Measurements from ENCODE around the gene VPS13D.

DNA sequence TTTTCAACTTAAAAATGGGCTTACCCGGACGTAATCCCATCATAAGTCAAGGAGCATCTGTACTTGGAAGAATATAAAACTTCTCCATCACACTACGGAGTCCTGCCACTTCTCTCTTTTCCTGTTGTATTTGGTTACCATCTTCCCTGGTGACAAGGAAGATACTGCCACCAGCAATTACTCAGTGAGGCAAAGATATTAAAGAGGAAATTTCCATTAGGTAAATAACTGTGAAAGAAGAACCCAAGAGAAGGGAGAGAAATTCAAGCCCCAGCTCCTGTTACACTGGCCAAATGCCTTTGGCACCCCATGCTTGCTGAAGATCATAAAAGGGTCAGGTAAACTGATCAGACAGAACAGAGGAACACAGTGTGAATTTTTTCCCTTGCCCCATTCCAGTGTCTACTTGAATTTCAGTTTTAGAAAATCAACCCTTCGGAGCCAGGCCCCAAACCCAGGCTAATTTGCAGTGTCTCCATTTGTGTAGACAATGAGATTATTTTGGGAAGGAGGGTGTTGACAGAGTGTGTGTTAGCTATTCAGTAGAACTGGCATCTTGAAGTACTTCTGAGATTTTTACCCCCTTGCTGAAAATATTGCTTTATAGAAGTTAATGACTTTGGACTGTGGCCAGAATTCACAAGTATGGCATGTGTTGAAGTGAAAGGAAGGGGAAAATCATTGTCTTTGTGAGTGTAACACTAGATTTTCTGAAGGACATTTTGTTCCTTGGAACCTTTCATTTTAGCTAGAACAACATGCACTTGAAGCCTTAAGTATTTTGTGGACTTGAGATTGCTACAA is 221.1 kb downstream of the VPS13D start:
- TF ChIP-seq, protein P1, sequence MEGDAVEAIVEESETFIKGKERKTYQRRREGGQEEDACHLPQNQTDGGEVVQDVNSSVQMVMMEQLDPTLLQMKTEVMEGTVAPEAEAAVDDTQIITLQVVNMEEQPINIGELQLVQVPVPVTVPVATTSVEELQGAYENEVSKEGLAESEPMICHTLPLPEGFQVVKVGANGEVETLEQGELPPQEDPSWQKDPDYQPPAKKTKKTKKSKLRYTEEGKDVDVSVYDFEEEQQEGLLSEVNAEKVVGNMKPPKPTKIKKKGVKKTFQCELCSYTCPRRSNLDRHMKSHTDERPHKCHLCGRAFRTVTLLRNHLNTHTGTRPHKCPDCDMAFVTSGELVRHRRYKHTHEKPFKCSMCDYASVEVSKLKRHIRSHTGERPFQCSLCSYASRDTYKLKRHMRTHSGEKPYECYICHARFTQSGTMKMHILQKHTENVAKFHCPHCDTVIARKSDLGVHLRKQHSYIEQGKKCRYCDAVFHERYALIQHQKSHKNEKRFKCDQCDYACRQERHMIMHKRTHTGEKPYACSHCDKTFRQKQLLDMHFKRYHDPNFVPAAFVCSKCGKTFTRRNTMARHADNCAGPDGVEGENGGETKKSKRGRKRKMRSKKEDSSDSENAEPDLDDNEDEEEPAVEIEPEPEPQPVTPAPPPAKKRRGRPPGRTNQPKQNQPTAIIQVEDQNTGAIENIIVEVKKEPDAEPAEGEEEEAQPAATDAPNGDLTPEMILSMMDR (IDR thresholded peaks at IDR 0.05) = no peak
- TF ChIP-seq POLR2A (IDR thresholded peaks at IDR 0.05) = no peak
- TF ChIP-seq EP300 (IDR thresholded peaks at IDR 0.05) = no peak

Data from ovary (tissue), 3 donors.